NOMO-1 treated with dmso at 0.1 percent for 144 hours (cell line): ENCODE measurements around the gene JPH4.
"Not testable (repeated sequence)": the region's sequence is repeated elsewhere in the genome, so short reads cannot be mapped to it uniquely, and the experiment has no call there.

Experiments used
- DNase-seq: peaks from one replicate; lab custom pipeline; 2025; ENCODE audit not compliant: unreplicated experiment; lab: John Stamatoyannopoulos, UW

Gene JPH4

DNA sequence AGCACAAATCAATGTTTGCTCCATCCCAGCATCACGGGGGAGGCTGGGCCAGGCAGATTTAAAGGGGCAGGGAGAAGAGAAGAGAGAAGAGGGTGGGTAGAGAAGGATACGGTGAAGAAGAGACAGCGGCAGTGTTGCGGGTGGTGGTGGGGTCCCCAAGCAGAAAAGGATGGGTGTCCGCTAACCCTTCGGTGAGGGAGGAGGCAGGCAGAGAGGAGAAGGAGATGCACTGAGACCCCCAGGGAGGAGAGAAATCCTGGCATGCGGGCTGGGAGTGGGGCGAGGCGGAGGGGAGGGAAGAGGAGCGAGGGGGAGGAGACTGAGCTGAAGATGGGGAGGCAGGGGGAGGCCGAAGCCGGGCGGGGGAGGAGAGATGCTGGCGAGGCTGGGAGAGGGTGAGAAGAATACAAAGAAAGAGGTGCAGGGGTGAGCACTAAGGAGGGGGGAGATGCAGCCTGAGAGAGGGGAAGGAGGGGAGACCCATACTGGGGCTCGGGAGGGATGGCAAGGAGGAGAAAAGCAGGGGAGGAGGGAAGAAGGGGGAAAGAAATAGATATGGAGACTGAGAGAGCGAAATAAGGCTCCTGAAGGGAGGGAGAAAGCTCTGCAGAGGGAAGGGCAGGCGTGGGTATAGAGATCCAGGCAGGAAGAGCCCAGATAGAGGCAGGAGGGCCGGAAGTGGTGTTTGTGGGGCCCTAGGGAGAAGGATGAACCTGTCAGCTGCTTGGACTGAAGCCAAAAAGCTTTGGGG, at the start of gene JPH4:
Gene JPH4, minus strand, starts transcription at position 231 of the 751 bp plus-strand sequence. CDS start 1,337 bp downstream, outside the sequence.
- no peak for DNase-seq

DNA sequence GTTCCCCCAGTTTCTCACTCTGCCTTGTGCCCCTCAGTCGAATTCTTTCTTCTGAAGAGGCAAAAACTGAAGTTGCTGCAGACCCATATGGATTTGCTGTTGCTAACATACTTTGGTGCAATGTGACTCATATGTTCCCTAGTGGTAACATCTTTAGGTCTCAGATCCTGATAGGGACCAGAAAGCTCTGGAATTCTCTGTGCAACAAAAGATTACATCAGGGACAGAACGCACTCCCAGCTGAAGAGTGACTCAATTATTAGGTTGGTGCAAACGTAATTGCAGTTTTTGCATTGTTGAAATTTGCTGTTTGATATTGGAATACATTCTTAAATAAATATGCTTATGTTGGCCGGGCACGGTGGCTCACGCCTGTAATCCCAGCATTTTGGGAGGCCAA, 49.4 kb upstream of the JPH4 start:
- DNase-seq = no peak

DNA sequence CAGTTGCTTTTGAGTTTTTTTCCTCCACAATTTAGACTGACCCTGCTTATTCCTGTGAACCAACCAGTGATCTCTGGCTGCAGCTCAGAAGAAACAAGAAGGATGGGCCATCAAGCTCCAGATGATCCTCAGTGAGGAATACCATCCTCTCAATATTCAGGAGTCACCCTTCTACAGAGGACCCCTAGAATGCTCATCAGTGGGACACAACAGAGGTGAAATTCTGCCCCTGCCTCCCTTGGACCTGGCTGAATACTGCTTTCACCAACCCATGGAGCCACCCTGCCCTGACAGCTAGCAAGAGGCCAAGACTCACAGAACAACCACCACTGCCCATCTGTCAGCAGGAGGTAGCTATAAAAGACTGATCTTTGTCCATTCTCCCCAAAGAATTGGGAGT, 48.4 kb upstream of the JPH4 start:
- DNase-seq = no peak

DNA sequence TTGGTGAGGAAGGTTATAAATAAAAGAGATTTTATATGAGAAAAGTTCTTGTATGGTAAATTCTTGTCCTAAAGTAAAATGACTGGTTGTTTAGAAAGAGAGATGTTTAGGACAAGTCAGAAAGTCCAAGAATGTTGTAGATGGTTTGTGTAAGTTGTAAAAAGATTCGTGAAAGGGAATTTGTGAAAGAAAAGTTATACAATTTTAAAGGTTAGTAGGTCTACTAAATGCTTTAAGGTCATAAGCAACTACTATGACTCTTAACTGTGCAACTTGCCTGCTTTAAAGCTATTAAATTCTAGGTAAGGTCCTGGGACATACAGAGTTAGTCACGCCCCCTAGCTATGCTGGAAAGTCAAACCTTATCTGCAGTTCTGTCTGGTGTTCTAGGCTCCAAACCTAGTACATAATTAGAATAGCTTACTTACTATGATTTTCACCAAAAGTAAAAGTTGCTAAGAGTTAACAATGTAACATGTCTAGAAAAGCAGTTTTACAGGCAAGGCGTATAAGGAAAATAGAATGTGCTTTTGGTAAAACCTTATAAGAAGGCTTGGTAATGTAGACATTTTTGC, 46.3 kb upstream of the JPH4 start:
- DNase-seq = no peak

DNA sequence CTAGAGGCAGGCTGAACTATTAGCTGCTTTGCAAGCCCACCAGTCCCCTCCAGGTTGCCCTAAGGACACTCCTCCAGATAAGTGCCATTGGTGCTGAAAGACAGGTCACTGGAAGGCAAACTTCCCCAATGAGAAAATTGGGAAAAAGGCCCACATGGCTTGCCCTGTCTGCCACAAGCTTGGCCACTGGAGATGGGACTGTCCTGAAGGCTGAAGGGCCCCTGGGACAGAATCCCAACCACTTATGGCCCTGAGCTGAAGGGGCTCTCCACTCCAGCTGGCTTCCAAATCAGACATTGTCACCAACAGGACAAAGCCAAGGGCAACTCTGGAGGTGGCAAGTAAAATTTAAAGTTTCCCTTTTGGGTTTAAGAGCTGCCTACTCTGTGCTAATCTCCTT, 45.4 kb upstream of the JPH4 start:
- DNase-seq = no peak

DNA sequence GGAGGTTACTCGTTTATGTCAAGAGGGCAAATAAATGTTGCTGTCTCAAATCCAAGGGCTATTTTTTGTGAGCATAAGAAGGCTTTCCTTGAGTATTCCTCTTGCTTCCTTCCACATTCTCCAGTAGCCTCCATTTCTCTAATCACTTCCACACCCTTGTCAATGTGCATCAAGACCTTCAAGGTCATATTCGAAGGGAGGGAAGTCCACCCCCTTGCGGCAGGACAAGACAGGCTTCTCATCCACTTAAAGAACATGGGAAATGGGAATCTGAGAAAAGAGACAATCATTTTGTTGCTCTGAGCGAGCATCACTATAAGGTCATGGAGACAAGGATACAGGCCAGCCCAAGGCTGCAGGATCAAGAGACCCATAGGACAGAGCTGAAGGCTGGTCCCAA, 44.4 kb upstream of the JPH4 start:
- no peak for DNase-seq

DNA sequence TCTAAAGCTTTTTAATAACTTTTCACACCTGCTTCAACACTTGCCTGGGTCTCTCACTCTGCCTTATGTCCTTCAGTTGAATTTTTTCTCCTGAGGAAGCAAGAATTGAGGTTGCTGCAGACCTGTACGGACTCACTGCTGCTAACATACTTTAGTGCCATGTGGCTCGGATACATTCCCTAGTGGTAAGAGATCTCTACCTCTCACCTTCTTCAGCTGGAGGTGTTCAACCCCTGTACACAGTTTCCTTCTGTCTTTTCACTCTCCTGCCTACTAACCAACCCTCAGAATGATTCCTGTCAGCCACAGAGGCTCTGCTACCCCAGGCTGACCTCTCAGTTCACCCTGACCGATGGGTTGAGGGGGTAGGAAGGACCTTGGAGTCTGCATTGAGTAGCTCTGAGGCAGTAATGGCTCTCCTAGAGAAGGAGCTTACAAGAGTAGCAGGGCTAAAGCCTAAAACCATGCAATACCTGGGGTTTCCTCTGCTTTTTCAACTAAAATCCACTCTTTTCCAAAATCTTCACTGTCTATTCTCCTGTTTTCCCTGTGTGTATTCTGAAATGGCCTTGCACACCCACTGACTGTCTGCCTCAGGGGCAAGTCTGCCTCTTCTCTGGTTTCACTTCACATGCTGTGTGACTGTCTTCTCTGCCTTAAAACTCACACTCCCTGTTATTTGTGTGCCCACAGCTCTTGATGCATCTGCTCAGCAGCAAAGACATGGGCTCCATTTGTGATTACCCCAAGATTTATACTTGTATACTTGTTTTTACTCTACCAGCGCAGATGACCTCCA, 43.5 kb upstream of the JPH4 start:
- DNase-seq = no peak

DNA sequence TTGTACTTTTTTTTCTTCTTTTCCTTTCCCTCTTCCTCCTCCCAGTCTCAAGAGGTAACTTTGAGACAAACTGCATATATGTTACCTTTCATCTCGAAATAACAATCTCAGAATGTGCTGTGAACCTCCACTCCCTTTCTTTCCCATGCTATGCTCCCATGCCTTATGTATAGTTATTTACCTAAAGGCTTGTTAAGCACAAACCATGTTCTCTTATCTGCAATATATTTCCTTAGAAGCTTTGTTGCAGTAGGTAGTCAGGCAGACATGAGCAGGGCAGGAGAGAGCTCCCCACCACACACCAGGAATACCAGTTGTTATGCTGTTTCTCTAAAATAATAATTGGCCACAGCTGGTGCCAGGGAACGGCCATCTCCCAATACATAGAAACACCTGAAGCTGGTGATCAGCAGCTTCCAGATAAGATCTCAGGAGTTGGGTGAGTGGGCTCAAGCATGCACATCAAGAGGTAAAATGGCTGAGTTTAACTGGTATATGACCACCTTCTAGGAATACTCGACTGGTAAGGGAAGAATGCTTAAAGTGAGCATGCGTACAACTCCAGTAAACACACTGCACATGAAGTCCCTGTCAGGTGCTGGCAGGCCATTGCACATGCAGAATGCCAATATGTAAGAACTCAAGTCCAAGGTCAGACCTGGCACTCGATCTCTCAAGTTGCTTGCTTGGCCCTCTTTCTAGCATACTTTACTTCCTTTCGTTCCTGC, 42.8 kb upstream of the JPH4 start:
- no peak for DNase-seq

DNA sequence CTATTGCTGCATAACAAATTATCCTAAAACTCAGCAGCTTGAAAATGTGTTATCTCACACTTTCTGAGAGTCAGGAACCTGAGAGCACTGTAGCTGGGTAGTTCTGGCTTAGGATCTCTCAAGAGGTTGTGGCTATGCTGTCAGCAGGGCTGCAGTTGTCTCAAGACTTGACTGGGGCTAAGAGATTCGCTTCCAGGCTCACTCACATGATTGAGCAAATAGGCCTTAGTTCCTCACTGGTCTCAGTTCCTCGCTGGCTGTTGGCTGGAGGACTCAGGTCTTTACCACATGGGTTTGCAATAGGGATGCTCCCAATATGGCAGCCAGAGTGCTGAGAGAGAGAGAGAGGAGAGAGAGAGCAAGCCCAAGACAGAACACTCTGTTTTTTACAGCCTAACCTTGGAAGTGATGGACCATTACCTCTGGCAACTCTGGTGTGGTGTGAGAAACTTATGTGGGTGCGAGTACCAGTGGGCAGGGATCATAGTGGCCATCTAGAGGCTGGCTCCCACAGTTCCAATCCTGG, 41.6 kb upstream of the JPH4 start:
- DNase-seq = no peak

DNA sequence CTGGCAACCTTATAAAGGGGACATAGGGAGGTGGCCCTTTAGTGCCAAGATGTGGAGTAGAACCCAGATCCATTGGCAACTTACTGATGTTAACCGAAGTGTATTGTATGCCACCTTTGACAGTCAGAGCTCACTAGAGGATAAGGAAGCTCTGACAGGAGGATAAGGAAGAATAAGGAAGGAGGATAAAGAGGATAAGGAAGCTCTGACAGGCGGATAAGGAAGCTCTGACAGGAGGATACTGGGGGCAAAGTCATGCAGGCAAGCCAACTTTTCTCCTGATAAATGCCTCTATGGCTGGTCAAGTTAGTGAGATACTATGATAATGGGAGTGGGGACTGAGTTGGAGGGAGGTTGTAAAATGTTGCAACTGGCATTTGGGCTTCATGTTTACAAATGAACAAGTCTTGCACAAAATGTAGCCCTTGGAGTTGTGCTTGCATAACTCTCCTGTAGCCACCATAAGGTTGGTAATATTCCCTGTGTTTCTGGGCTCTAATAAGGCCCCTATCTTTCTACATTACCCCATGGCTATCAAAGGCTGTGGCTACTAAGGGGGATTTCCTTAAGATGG, 39.9 kb upstream of the JPH4 start:
- no peak for DNase-seq

DNA sequence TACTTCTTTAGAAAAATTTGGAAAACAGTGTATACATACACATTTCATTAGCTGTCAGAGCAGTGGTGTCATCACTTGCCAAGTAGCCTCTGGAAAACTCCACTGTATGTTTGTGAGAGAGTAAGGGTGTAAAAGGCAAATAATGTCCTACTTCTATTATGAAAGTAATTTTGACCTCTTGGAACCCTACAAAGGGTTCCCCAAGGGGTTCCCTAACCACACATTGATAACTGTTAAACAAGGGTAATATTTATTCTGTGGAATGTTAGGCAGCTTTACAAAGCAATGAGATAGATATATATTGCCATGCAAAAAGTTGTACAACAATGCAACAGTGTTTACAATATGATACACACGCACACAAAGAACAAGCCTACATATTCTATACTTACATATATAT, 38.9 kb upstream of the JPH4 start:
- no peak for DNase-seq

DNA sequence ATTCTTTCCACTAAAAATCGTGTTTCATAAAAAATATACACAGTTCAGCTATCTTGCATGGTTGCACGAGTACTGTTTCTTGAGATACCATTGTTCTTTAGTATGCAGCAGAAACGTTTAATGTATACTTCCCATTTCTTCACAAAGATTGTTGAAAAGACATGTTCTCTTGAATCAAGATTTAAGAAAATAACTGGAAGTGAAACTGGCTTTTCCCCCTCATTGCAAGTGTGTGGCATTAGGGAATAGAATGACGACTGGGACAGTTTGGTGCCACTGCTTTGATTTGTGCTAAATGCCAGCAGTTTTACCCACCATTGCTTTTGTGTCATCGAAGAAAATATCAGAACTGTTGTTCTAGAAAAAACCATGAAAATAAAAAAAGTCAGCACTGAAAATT, 37.3 kb upstream of the JPH4 start:
- peak; percentile 26 for DNase-seq

DNA sequence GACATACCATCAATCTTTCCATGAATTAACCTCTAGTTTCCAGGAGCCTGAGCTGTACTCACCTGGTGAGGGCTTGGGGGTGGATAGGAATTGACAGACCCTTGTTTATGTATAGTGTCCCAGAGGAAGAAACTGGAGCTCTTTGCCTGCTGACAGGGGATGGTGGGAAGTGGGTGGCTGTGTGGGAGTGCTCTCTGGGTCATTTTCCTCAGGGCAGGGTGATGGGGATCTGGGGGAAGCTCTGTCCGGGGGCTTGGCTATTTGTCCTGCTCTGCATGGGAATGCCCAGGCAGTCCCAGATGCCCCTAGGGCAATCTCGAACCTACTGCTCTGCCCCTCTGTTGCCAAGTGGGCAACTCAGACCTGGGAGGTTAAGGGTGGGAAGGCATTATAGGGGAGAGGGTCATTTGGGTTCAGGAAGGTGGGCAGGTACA, 35.8 kb upstream of the JPH4 start:
- DNase-seq = no peak

DNA sequence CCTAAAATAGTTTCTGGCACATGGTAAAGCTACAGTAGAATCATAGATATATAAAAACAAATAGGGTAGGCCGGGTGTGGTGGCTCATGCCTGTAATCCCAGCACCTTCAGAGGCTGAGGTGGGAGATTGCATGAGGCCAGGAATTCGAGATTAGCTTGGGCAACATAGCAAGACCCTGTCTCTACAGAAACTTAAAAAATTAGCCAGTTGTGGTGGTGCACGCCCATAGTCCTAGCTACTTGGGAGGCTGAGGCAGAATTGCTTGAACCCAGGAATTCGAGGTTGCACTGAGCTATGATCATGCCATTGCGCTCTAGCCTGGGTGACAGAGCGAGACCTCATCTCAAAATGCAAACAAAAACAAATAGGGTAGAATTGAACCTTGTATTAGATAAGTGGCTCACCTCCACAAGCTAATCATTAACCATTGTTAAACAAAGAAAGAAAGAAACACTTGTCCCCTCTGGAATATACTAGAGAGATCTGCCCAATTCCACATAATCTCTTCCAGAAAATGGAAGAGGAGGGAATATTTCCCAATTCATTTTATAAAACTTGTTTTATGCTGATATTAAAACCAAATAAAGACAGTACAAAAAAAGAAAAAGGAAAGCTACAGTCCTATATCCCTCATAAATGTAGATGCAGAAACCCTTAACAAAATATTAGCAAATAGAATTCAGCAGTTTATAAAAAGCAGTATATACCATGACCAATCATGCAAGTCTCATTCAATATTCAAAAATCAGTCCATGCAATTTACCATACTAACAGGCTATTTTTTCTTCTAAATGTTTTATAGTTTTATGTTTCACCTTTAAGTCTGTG, 34.9 kb upstream of the JPH4 start:
- no peak for DNase-seq

DNA sequence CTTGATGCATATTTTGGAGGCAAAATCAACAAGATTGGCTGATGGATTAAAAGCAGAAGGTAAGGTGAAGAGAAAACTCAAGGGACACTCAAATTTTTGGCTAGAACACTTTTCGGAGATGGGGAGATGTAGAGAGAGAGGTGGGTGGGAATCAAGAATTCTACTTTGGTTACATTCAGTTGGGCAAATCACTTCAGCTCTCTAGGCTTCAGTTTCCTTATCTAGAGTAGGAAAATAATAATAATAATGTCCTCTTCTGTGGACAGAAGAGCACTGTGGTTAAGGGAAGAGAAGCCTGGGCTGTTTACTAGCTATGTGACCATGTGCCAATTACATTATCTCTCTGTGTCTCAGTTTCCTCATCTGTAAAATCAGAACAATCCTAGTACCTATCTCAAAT, 34.2 kb upstream of the JPH4 start:
- no peak for DNase-seq

DNA sequence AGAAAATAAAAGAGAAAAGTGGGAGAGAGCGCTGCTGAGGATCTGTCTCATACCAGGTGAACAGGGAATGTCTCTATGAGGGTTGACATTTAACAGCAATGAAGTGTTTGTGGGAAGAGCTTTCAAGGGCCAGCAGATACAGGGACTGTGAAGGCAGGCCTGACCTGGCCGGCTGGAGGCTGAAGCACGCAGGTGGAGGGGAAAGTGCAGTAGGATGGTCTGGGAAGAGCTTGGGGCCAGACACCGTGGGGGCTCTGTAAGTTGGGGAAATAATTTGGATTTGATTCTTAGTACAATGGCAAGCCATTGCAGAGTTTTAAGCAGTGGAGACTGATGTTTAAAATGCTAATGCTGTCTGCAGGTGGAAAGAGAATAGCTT, 33.8 kb upstream of the JPH4 start:
- DNase-seq = no peak

DNA sequence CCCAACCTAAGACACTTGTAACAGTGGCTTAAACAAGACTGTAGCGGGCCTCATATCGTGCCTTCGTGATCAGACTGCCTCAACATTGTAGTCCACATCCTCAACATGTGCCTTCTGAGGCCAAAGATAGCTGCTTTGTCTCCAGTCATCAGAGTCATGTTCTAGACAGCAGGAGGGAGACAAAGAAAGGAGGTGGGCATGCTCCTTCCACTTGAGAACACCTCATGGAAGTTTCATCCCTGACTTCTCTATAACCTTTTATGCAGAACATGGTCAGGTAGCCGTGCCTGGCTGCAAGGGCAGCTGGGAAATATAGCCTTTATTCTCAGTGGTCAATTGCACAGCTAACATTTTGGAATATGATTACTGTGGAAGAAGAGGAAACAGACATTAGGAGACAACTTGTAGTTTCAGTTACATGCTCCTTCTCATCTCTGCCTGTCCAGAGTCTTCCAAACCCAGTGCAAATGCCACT, 32.3 kb upstream of the JPH4 start:
- no peak for DNase-seq

DNA sequence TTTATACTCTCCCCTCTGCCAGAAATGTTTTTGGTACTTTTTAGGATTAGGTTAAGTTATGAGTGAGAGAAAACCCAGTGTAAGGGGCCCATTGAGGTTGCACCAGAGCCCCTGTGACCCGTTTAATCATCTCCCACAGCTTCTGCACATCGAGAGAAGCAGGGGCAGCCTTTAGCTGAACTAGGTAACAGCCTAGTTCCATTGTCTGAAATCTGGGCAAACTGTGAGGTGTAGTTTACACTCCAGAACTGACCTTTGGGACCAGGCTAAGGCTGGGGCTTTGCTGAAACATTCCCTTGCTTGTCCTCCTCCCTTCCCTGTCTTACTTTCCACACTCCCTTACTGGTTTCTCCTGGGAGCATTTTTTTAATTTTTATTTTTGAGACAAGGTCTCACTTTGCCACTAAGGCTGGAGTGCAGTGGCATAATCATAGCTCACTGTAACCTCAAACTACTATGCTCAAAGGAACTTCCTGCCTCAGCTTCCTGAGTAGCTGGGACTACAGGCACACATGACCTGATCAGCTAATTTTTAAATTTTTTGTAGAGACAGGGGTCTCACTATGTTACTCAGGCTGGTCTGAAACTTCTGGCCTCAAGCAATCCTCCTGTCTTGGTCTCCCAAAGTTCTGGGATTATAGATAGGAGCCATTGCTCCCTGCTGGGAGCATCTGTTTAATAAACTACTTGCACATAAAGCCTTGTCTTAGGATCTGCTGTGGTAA, 31.7 kb upstream of the JPH4 start:
- no peak for DNase-seq

DNA sequence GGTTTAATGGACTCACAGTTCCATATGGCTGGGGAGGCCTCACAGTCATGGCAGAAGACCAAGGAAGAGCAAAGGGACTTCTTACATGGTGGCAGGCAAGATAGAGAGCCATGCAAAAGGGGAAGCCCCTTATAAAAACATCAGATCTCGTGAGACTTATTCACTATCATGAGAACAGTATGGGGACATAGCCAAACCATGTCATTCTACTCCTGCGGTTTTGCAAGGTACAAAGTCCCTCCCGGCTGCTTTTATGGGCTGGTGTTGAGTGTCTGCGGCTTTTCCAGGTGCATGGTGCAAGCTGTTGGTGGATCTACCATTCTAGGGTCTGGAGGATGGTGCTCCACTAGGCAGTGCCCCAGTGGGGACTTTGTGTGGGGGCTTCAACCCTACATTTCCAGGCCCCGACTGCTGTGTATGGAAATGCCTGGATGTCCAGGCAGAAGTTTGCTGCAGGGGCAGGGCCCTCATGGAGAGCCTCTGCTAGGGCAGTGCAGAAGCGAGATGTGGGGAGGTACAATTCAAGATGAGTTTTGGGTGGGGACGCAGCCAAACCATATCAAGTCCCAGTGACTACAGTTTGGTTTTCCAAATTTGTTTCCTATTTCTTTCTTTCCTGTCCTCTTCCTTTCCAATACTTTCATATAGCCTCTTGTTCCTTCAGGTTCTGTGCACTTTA, 31.0 kb upstream of the JPH4 start:
- not testable (repeated sequence) for DNase-seq
